H1 (cell line): ENCODE measurements around the gene STAMBPL1. TPM values are rescaled to one million over a fixed set of nuclear protein-coding genes. Genes with fewer than 3 reads are reported as not detected.

Experiments used
- ATF3 ChIP-seq: IDR thresholded peaks from 2 replicates; pipeline ENCODE4 v1.6.1; 2011; ENCODE audit warnings: low read depth, mild to moderate bottlenecking, low read length; ENCODE audit not compliant: insufficient read depth
- CBX8 ChIP-seq: fragments of 300-800, 300-1000 bp; sonication (generic); IDR thresholded peaks from 2 replicates; pipeline ENCODE4 v1.7.1; 2016; ENCODE audit warnings: low read depth, low read length, borderline replicate concordance
- CEBPB ChIP-seq: IDR thresholded peaks from 2 replicates; pipeline ENCODE4 v1.6.1; 2012; ENCODE audit warnings: low read depth, low read length
- CREB1 ChIP-seq: IDR thresholded peaks from 2 replicates; pipeline ENCODE4 v1.6.1; 2012; ENCODE audit warnings: inconsistent platforms
- FOSL1 ChIP-seq: IDR thresholded peaks from 2 replicates; pipeline ENCODE4 v1.6.1; 2011; ENCODE audit warnings: mild to moderate bottlenecking, low read depth, low read length, moderate library complexity; ENCODE audit not compliant: insufficient read depth
- GTF2F1 ChIP-seq: IDR thresholded peaks from 2 replicates; pipeline ENCODE4 v1.6.1; 2012; ENCODE audit warnings: low read depth, low read length, improper control_type of control experiment, borderline replicate concordance
- MAFK ChIP-seq: IDR thresholded peaks from 2 replicates; pipeline ENCODE4 v1.6.1; 2012; ENCODE audit warnings: low read depth, mild to moderate bottlenecking, improper control_type of control experiment, low read length
- RAD21 ChIP-seq, 2 experiments: IDR thresholded peaks in 1 of 2; conservative IDR thresholded peaks in 1 of 2; 2 replicates each; pipeline ENCODE4 v1.6.1; 2011; ENCODE audit warnings: low read depth in 2 of 2, low read length in 2 of 2, improper control_type of control experiment in 1 of 2, inconsistent platforms in 1 of 2, mild to moderate bottlenecking in 1 of 2, moderate library complexity in 1 of 2
- SRF ChIP-seq: IDR thresholded peaks from 2 replicates; pipeline ENCODE4 v1.6.1; 2011; ENCODE audit warnings: mild to moderate bottlenecking, low read depth, low read length, moderate library complexity
- TEAD4 ChIP-seq: IDR thresholded peaks from 2 replicates; pipeline ENCODE4 v1.6.1; 2012; ENCODE audit warnings: low read depth, low read length, inconsistent platforms, mixed read lengths
- polyA plus RNA-seq, 7 experiments: library from polyadenylated mRNA; depleted of rRNA in 3 of 7; stranded (reverse) in 5 of 7; unstranded in 2 of 7; fragments of >200 nt in 5 of 7; fragments of 200-250 nt in 2 of 7; gene quantifications; 1 replicate in 5 of 7; 2 replicates in 1 of 7; 4 replicates in 1 of 7; pipeline versions ENCODE4 v1.2.1 to v1.2.3, GENCODE V29; 2011 to 2013; ENCODE audit warnings: missing spikeins in 2 of 7, mixed read lengths in 2 of 7
- total RNA-seq: library from RNA; stranded (reverse); fragmentation: NEBNext Ultra II Directional; extraction: Animal tissue kit (Norgen Biotek cat#: 25700); gene quantifications from 2 replicates; pipeline ENCODE4 v1.2.1, GENCODE V29; 2021
- TF ChIP-seq, protein P1 (sequence below): fragments of 300-600 bp; sonication (generic); IDR thresholded peaks from 2 replicates; pipeline ENCODE4 v1.7.1; 2012; ENCODE audit warnings: low read length, moderate library complexity, mild to moderate bottlenecking, inconsistent platforms; ENCODE audit not compliant: insufficient replicate concordance

STAMBPL1 gene
- total and polyA plus RNA-seq, 2 of the 8 experiments (the other 6 are each of a cell fraction or from before 2014, with no cell fraction given) = 5.5 TPM

- TF ChIP-seq, protein P1, sequence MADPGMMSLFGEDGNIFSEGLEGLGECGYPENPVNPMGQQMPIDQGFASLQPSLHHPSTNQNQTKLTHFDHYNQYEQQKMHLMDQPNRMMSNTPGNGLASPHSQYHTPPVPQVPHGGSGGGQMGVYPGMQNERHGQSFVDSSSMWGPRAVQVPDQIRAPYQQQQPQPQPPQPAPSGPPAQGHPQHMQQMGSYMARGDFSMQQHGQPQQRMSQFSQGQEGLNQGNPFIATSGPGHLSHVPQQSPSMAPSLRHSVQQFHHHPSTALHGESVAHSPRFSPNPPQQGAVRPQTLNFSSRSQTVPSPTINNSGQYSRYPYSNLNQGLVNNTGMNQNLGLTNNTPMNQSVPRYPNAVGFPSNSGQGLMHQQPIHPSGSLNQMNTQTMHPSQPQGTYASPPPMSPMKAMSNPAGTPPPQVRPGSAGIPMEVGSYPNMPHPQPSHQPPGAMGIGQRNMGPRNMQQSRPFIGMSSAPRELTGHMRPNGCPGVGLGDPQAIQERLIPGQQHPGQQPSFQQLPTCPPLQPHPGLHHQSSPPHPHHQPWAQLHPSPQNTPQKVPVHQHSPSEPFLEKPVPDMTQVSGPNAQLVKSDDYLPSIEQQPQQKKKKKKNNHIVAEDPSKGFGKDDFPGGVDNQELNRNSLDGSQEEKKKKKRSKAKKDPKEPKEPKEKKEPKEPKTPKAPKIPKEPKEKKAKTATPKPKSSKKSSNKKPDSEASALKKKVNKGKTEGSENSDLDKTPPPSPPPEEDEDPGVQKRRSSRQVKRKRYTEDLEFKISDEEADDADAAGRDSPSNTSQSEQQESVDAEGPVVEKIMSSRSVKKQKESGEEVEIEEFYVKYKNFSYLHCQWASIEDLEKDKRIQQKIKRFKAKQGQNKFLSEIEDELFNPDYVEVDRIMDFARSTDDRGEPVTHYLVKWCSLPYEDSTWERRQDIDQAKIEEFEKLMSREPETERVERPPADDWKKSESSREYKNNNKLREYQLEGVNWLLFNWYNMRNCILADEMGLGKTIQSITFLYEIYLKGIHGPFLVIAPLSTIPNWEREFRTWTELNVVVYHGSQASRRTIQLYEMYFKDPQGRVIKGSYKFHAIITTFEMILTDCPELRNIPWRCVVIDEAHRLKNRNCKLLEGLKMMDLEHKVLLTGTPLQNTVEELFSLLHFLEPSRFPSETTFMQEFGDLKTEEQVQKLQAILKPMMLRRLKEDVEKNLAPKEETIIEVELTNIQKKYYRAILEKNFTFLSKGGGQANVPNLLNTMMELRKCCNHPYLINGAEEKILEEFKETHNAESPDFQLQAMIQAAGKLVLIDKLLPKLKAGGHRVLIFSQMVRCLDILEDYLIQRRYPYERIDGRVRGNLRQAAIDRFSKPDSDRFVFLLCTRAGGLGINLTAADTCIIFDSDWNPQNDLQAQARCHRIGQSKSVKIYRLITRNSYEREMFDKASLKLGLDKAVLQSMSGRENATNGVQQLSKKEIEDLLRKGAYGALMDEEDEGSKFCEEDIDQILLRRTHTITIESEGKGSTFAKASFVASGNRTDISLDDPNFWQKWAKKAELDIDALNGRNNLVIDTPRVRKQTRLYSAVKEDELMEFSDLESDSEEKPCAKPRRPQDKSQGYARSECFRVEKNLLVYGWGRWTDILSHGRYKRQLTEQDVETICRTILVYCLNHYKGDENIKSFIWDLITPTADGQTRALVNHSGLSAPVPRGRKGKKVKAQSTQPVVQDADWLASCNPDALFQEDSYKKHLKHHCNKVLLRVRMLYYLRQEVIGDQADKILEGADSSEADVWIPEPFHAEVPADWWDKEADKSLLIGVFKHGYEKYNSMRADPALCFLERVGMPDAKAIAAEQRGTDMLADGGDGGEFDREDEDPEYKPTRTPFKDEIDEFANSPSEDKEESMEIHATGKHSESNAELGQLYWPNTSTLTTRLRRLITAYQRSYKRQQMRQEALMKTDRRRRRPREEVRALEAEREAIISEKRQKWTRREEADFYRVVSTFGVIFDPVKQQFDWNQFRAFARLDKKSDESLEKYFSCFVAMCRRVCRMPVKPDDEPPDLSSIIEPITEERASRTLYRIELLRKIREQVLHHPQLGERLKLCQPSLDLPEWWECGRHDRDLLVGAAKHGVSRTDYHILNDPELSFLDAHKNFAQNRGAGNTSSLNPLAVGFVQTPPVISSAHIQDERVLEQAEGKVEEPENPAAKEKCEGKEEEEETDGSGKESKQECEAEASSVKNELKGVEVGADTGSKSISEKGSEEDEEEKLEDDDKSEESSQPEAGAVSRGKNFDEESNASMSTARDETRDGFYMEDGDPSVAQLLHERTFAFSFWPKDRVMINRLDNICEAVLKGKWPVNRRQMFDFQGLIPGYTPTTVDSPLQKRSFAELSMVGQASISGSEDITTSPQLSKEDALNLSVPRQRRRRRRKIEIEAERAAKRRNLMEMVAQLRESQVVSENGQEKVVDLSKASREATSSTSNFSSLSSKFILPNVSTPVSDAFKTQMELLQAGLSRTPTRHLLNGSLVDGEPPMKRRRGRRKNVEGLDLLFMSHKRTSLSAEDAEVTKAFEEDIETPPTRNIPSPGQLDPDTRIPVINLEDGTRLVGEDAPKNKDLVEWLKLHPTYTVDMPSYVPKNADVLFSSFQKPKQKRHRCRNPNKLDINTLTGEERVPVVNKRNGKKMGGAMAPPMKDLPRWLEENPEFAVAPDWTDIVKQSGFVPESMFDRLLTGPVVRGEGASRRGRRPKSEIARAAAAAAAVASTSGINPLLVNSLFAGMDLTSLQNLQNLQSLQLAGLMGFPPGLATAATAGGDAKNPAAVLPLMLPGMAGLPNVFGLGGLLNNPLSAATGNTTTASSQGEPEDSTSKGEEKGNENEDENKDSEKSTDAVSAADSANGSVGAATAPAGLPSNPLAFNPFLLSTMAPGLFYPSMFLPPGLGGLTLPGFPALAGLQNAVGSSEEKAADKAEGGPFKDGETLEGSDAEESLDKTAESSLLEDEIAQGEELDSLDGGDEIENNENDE = no peak
- TF ChIP-seq CBX8 = no peak
- TF ChIP-seq FOSL1 = no peak
- no peak for TF ChIP-seq CREB1
- TF ChIP-seq RAD21 (IDR thresholded peaks at IDR 0.05 in 1 of 2, conservative IDR thresholded peaks at IDR 0.05 in 1 of 2; ENCODE audit: low read depth in 2 of 2, low read length in 2 of 2) = no peak
- TF ChIP-seq CEBPB = no peak
- no peak for TF ChIP-seq SRF
- no peak for TF ChIP-seq TEAD4
- no peak for TF ChIP-seq ATF3
- TF ChIP-seq GTF2F1 = no peak
- TF ChIP-seq MAFK = no peak
Measured at GRCh38 chr10:88888810-88889445, 8.9 kb downstream of the STAMBPL1 start (continued).
